Measurements from ENCODE around the gene ALX1.

ALX1 gene

DNA sequence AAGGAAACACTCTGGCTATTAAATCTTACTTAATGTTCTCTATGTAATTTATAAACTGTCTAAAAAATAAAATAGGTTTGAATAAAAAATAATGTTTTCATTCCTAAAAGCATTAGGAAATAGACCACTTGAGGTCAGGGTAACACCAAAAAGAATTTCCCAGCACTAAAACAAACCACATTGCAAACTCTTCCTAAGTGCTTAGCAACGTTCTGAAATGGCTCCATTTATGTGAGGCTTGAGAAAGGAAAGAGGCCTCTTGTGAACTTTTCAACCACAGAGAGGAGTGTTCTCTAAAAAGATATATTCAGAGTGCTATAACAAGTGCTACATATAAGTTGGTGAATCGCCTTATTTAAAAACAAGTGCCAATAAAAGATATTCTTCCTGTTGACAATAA is 42.7 kb downstream of the ALX1 start:
- TF ChIP-seq, protein P1, sequence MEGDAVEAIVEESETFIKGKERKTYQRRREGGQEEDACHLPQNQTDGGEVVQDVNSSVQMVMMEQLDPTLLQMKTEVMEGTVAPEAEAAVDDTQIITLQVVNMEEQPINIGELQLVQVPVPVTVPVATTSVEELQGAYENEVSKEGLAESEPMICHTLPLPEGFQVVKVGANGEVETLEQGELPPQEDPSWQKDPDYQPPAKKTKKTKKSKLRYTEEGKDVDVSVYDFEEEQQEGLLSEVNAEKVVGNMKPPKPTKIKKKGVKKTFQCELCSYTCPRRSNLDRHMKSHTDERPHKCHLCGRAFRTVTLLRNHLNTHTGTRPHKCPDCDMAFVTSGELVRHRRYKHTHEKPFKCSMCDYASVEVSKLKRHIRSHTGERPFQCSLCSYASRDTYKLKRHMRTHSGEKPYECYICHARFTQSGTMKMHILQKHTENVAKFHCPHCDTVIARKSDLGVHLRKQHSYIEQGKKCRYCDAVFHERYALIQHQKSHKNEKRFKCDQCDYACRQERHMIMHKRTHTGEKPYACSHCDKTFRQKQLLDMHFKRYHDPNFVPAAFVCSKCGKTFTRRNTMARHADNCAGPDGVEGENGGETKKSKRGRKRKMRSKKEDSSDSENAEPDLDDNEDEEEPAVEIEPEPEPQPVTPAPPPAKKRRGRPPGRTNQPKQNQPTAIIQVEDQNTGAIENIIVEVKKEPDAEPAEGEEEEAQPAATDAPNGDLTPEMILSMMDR (IDR thresholded peaks at IDR 0.05; ENCODE audit: extremely low read depth, missing control alignments): no peak
- peak; percentile 12 for DNase-seq (ENCODE audit: low spot score)

DNA sequence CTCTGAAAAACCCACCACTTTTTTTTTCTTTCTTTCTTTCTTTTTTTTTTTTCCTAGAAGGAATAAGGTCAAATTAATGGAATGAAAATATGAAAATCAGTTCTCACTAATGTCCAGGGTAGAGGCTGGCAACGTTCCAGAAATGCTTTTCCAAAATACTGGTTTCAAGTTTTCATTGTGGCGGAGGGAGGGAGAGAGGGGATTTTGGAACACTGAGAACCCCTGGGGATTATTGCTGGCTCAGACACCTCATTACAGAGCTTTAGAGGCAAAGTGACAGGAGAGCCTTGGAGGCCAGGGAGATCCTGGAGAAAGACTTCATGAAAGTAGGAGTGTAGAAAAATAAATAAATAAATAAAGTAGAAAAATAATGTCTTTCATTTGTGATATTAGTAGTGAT is 45.4 kb downstream of the ALX1 start:
- TF ChIP-seq, protein P1 (IDR thresholded peaks at IDR 0.05; ENCODE audit: extremely low read depth, missing control alignments): no peak
- no peak for DNase-seq (ENCODE audit: low spot score)

DNA sequence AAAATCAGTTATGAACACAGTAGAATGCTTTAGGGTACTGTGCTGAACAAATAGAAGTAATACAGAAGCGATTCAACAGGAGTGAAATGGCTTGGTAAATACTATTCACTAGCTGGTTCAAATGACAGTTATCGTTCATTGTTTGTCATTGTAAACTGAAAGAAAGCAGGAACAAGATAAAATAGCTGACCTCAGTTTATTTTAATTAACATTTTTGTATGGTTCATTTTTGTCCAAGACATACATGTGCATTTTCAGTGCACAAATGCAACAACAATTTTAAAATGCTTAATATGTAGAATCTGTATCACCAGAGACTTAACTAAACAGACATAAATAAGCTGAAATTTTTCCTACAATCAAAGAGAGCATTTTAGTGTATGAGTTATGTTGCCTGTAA is 49.9 kb downstream of the ALX1 start:
- no peak for DNase-seq (ENCODE audit: low spot score)
- TF ChIP-seq, protein P1 (IDR thresholded peaks at IDR 0.05; ENCODE audit: extremely low read depth, missing control alignments): no peak

DNA sequence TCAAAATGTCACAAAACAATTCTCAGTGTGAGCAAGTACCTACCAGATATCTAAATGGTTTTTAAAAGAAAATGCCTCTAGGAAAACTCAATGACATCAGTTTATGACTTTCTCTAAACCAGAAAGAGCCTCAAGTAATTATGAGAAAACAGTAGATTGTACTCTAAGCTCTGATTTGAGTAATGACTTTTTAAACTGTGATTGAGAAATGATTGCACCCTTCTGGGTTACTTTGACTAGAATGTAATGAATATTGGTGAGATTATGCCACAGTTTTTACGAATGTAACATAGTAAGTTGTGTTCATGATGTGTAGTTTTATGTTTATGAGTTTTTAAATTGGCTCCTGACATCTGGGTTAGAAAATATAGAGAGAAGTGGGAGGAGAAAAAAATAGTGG is 68.8 kb downstream of the ALX1 start:
- DNase-seq (ENCODE audit: low spot score): no peak

DNA sequence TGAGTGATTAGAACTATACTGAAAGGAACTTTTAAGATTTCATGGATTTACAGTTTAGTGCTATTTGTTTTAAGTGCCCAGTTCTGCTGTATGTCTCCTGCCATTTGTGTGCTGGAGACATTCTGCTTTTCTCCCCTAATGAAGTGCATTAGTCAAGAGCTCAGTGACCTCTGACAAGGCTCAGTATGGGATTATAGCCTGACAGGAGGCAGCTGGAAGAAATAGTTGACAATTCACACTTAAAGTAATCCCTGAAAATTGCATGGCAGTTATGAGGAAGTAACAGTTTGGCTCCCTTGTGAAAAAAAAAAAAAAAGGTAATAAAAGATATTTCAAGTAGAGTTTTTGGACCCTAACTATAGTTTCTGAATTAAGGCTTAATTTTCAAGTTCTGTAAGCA is 70.3 kb downstream of the ALX1 start:
- TF ChIP-seq, protein P1 (IDR thresholded peaks at IDR 0.05; ENCODE audit: extremely low read depth, missing control alignments): no peak
- DNase-seq (ENCODE audit: low spot score): no peak

More for the DNA sequence above, 68.8 kb downstream of the ALX1 start:
- TF ChIP-seq, protein P1 (IDR thresholded peaks at IDR 0.05; ENCODE audit: extremely low read depth, missing control alignments): no peak

Data from GM20000 (cell line).